ENCODE measurements around the gene PLXNA4.

- TF ChIP-seq CTCF (IDR thresholded peaks at IDR 0.05) (no peak), POLR2A (IDR thresholded peaks at IDR 0.05) (no peak)
Observed at GRCh38 chr7:132162556-132163144, 413.6 kb downstream of the PLXNA4 start.

Data from lower leg skin (tissue), 3 donors.